ENCODE measurements around the gene KIF9.

GRCh38 chr3:47221798-47222197 is 60.8 kb downstream of the KIF9 start:
- TF ChIP-seq CTCF (IDR thresholded peaks at IDR 0.05) (no peak), EP300 (IDR thresholded peaks at IDR 0.05) (no peak)

Measured in suprapubic skin (tissue), 3 donors.